Activated CD4-positive, alpha-beta T cell treated with anti-CD3 and anti-CD28 coated beads, Interleukin-2, amount 10 ng/mL, durations not matched to agents 7 days and 5 days (primary cell): Measurements from ENCODE around the gene FTMT. TPM values are rescaled to one million over a fixed set of nuclear protein-coding genes. Genes with fewer than 3 reads are reported as not detected.
"Not testable (repeated sequence)": the region's sequence is repeated elsewhere in the genome, so short reads cannot be mapped to it uniquely, and the experiment has no call there.

Experiments used
- CTCF ChIA-PET: fragments of 350-600 bp; sonication (Branson Sonifier 250); formaldehyde crosslinking; loops from one replicate; lab custom pipeline; 2021; ENCODE audit warnings: antibody characterized with exemption; lab: Charles Lee
- POLR2A ChIA-PET: fragments of 350-600 bp; sonication (Branson Sonifier 250); formaldehyde crosslinking; loops from one replicate; lab custom pipeline; 2021; ENCODE audit warnings: antibody characterized with exemption; lab: Charles Lee
- DNase-seq: peaks from one replicate; pipeline ENCODE4 v3.0.0-alpha.2; 2020
- H3K27ac Mint-ChIP-seq: one replicate; pipeline ENCODE4 v1.8.0; 2021; ENCODE audit warnings: mild to moderate bottlenecking, moderate library complexity, mixed read lengths
- H3K27me3 Mint-ChIP-seq: one replicate; pipeline ENCODE4 v1.8.0; 2021; ENCODE audit warnings: mixed read lengths
- H3K36me3 Mint-ChIP-seq: one replicate; pipeline ENCODE4 v1.8.0; 2021; ENCODE audit warnings: low read depth, mixed read lengths
- H3K4me1 Mint-ChIP-seq: one replicate; pipeline ENCODE4 v1.8.0; 2021; ENCODE audit warnings: mixed read lengths
- H3K4me3 Mint-ChIP-seq: one replicate; pipeline ENCODE4 v1.8.0; 2021; ENCODE audit warnings: mild to moderate bottlenecking, moderate library complexity, mixed read lengths
- H3K9me3 Mint-ChIP-seq: one replicate; pipeline ENCODE4 v1.8.0; 2021; ENCODE audit warnings: mixed read lengths
- total RNA-seq, 2 experiments: library from RNA; stranded (reverse); gene quantifications; one replicate each; pipeline ENCODE4 v1.2.3, GENCODE V29; 2021

The FTMT gene
- not detected for total RNA-seq

DNA sequence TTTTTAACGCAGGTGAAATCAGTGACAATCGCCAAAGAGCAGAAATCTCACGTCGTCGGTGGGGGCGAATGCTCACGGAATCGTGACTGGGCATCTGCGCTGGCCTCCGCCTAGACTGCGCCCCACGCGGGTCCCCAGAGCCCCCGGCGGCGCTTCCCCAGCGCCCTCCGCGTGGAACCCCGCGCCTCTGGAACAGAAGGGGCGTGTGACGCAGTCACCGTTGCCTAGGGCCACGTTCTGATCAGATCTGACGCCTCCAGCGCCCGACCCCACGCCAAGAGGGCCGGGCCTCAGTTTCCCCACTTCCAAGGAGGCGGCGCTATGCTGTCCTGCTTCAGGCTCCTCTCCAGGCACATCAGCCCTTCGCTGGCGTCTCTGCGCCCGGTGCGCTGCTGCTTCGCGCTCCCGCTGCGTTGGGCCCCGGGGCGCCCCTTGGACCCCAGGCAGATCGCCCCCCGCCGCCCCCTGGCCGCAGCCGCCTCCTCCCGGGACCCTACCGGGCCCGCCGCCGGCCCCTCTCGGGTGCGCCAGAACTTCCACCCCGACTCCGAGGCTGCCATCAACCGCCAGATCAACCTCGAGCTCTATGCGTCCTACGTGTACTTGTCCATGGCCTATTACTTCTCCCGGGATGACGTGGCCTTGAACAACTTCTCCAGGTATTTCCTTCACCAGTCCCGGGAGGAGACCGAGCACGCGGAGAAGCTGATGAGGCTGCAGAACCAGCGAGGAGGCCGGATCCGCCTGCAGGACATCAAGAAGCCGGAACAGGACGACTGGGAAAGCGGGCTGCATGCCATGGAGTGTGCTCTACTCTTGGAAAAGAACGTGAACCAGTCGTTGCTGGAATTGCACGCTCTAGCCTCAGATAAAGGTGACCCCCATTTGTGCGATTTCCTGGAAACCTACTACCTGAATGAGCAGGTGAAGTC, at the start of gene FTMT:
Gene FTMT (plus strand): TSS at position 240 of the 932 bp plus-strand sequence. CDS start 82 bp downstream, at position 322.
- Mint-ChIP-seq H3K9me3 (no peaks in the 10 kb centered on the region), H3K27ac (no peak within 1 kb of the TSS), H3K36me3 (no peaks in the 10 kb centered on the region), H3K4me3 (no peak within 1 kb of the TSS), H3K27me3 (no peaks in the 10 kb centered on the region), H3K4me1 (no peaks in the 10 kb centered on the region)
- ChIA-PET CTCF (no interaction called here), POLR2A (no interaction called here)
- no peak for DNase-seq

DNA sequence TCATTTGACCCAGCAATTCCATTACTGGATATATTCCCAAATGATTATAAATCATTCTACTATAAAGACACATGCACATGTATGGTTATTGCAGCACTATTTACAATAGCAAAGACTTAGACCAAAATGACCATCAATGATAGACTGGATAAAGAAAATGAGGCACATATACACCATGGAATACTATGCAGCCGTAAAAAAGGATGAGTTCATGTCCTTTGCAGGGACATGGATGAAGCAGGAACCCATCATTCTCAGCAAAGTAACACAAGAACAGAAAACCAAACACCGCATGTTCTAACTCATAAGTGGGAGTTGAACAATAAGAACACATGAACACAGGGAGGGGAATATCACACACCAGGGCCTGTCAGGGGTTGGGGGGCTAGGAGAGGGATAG, 46.4 kb upstream of the FTMT start:
- H3K27ac Mint-ChIP-seq, H3K4me3 Mint-ChIP-seq, POLR2A ChIA-PET, DNase-seq, H3K9me3 Mint-ChIP-seq, H3K36me3 Mint-ChIP-seq, H3K27me3 Mint-ChIP-seq, CTCF ChIA-PET, H3K4me1 Mint-ChIP-seq: not testable (repeated sequence)

DNA sequence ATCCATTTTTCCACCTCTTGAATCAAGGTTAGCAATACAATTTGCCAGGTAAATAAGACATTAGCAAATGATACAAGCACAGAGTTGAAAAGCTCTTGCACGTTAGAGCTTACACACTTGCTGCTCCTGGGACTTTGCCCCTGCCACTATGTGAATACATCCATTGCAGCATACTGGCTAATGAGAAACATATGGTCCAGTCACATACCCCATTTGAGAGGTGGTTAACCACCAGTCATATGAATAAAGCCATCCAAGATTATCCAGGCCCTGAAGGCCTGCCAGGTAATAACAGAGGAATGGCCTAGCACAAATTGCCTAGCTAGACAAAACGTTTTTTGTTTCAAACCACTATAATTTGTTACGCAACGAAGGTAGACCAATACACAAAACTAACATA, 45.8 kb upstream of the FTMT start:
- Mint-ChIP-seq H3K4me3 (no peak overlapping the region), H3K27ac (no peak overlapping the region), H3K27me3 (no peaks in the 10 kb centered on the region), H3K9me3 (peaks cover 3% of the 10 kb centered on the region), H3K4me1 (no peaks in the 10 kb centered on the region), H3K36me3 (no peaks in the 10 kb centered on the region)
- DNase-seq = no peak
- POLR2A ChIA-PET = no interaction called here
- CTCF ChIA-PET = no interaction called here

DNA sequence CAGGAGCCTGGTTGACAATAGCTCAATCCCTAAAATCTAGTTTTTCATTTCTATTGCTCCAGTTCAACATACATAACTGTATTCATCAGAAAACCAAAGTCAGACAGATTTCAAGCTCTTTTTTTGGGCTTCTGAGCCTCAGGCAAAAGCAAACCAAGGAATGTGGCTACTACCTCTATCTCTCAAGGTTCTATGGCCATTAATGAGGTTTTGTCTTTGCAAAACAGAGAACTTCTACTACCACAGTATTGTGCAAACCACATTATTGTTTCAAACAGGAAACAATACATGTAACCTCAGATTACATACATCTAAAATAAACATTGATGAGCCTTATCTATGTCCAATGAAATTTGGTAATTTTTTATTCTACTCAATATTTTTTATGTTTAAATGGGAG, 35.5 kb upstream of the FTMT start:
- no peaks in the 10 kb centered on the region for H3K36me3 Mint-ChIP-seq
- H3K27me3 Mint-ChIP-seq = no peaks in the 10 kb centered on the region
- H3K4me3 Mint-ChIP-seq = no peak overlapping the region
- CTCF ChIA-PET = no interaction called here
- POLR2A ChIA-PET = no interaction called here
- H3K4me1 Mint-ChIP-seq = no peaks in the 10 kb centered on the region
- no peaks in the 10 kb centered on the region for H3K9me3 Mint-ChIP-seq
- DNase-seq = no peak
- H3K27ac Mint-ChIP-seq = no peak overlapping the region

DNA sequence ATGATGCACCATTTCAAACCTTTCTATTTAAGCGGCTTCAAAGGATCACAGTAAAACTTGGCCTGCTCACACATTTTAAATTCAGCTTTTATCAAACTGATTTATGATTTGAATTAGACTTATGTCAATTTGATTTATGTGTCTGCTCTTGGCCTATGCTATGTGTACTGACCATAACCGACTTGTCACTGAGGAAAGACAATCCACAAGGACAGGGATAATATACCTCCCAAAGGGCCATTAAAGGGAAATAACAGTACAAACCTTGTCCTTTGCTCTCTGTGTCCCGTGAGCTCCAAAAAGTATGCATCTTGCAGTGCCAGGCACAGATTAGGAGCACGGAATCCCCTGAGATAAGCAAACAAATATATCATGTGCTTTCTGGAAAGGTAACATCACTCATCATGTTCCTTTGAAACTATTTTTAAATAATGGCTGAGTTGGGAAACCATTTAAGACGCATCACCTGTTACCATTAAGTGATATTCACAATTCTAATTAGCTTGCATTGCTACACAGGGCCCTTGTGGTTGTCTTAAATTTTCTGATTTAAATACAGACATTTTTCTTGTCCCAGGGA, 31.9 kb upstream of the FTMT start:
- Mint-ChIP-seq H3K36me3 (no peaks in the 10 kb centered on the region), H3K4me3 (no peak overlapping the region), H3K9me3 (no peaks in the 10 kb centered on the region), H3K4me1 (no peaks in the 10 kb centered on the region), H3K27ac (no peak overlapping the region), H3K27me3 (no peaks in the 10 kb centered on the region)
- DNase-seq = no peak
- ChIA-PET POLR2A (no interaction called here), CTCF (no interaction called here)

DNA sequence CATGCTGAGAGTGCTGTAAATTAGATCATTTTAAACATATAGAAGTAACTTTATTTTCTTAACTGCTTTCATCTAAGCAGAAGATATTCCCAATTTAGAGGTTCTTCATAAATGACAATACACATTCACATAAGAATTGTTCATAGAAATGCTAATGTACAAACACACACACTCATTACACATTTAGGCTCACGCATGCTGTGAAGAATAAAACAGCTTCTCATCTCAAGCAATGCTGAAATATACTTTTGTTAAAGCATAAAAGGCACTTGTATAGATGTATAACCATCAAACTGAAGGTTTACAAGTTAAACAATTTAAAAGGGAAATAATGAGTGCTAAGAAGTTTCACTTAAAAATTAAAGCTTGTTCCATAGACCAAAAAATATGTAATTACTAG, 18.1 kb upstream of the FTMT start:
- peaks cover 2% of the 10 kb centered on the region for H3K9me3 Mint-ChIP-seq
- H3K4me3 Mint-ChIP-seq = no peak overlapping the region
- no peaks in the 10 kb centered on the region for H3K4me1 Mint-ChIP-seq
- no peaks in the 10 kb centered on the region for H3K36me3 Mint-ChIP-seq
- H3K27me3 Mint-ChIP-seq = peaks cover 1% of the 10 kb centered on the region
- ChIA-PET POLR2A (no interaction called here), CTCF (no interaction called here)
- H3K27ac Mint-ChIP-seq = no peak overlapping the region
- no peak for DNase-seq

DNA sequence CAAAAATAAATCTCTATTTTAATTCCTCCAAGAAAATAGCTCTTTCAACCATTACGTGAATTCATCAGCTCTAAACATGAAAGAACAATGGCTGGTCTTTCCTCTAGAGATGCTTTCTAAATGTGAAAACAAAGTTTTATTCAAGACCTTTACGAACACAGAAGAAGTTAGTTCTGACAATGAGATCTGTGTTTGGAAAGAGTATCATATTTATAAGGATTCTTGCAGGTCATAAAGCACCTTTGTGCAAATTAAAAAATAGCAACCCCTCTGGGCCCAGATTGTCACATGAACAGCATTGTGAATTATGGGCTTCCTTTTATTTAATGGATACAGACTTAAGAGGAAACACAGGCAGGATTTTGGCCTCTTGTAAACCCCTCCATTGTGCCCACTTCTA, 17.7 kb upstream of the FTMT start:
- DNase-seq = no peak
- Mint-ChIP-seq H3K9me3 (peaks cover 2% of the 10 kb centered on the region), H3K36me3 (no peaks in the 10 kb centered on the region), H3K4me1 (no peaks in the 10 kb centered on the region), H3K27ac (no peak overlapping the region), H3K27me3 (peaks cover 1% of the 10 kb centered on the region), H3K4me3 (no peak overlapping the region)
- CTCF ChIA-PET = no interaction called here
- POLR2A ChIA-PET = no interaction called here

DNA sequence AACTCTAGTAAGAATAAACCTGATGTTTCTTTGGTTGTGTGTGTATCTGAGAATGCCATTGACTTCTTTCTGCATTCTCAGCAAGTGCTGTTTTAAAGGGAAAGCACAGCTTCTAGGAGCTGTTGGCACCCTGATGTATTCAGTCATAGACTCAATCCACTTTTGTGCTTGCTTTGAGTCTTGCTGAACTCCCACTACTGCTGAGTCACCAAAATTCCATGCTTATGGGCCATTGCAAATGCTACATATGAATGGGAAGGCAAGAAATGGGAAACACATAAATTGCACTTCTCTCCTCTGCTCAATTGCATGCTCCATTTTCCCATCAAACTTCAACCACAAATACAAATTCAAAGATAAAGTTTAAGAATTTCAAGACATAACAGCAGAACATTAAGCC, 9.8 kb upstream of the FTMT start:
- Mint-ChIP-seq H3K36me3 (no peaks in the 10 kb centered on the region), H3K9me3 (no peaks in the 10 kb centered on the region), H3K4me1 (no peaks in the 10 kb centered on the region), H3K4me3 (no peak overlapping the region), H3K27me3 (no peaks in the 10 kb centered on the region), H3K27ac (no peak overlapping the region)
- POLR2A ChIA-PET = no interaction called here
- no peak for DNase-seq
- CTCF ChIA-PET = no interaction called here

DNA sequence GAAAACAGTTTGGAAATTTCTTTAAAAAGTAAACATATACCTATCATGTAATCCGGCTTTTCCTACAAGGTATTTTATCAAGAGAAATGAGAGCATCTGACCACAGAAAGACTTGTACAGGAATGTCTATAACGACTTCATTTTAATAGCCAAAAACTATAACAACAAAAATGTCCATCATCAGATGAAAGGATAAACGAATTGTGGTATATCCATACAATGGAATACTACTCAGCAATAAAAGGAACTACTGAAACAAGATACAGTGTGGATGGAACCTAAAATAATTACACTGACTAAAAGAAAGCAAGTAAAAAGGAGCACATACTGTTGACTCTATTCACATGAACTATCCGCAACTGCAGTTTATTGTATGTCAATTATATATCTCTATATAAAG, 1.4 kb upstream of the FTMT start:
- Mint-ChIP-seq H3K4me3 (no peak overlapping the region), H3K36me3 (no peaks in the 10 kb centered on the region), H3K9me3 (no peaks in the 10 kb centered on the region), H3K27ac (no peak overlapping the region), H3K4me1 (no peaks in the 10 kb centered on the region), H3K27me3 (no peaks in the 10 kb centered on the region)
- CTCF ChIA-PET = no interaction called here
- POLR2A ChIA-PET = no interaction called here
- no peak for DNase-seq

DNA sequence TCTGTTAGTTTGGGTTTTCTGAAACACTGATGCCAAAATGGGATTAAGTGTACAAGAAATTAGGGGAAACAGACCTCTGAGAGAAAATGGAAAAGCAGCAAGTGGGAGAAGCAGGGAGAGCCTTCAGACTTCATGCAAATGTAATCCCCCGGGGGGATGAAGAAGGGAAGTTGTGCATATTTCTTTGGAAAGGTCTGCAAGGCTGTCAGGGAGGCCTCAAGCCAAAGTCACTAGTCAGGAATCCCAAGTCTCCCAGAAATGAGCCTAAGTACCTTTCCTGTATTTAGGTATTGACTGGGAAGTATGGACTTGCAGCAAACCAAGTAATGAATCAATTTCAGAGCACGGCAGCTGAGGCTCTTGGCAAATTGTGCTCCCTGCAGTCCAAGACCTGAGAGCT, 2.2 kb downstream of the FTMT start:
- H3K36me3 Mint-ChIP-seq = no peaks in the 10 kb centered on the region
- ChIA-PET CTCF (no interaction called here), POLR2A (interaction anchor here (0.6 kb wide), 1 partner anchor 165 kb away, joined by 7 read pairs; no protein-coding TSS in a partner anchor)
- H3K27me3 Mint-ChIP-seq = no peaks in the 10 kb centered on the region
- no peak overlapping the region for H3K4me3 Mint-ChIP-seq
- H3K9me3 Mint-ChIP-seq = no peaks in the 10 kb centered on the region
- DNase-seq = no peak
- no peaks in the 10 kb centered on the region for H3K4me1 Mint-ChIP-seq
- no peak overlapping the region for H3K27ac Mint-ChIP-seq

DNA sequence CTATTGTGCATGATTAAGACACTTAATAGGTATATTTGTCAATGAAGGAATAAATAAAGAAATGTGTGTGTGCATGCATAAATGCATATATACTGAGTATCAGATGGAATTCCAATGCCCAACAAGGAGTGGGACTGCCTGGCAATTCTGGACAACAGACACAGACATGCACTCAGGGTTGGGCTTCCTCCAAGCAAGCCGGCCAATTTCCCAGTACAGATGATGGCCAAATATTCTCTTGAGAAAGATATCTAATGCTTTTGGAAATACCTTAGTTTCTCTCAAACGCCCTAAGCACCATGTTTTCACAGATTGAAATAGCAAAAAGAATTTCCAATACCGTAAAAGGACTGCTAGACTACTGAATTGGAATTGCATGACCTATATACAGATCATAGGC, 11.1 kb downstream of the FTMT start:
- DNase-seq = no peak
- Mint-ChIP-seq H3K4me1 (no peaks in the 10 kb centered on the region), H3K9me3 (no peaks in the 10 kb centered on the region), H3K27me3 (peaks cover 2% of the 10 kb centered on the region), H3K4me3 (no peak overlapping the region), H3K27ac (no peak overlapping the region), H3K36me3 (no peaks in the 10 kb centered on the region)
- ChIA-PET POLR2A (no interaction called here), CTCF (no interaction called here)

DNA sequence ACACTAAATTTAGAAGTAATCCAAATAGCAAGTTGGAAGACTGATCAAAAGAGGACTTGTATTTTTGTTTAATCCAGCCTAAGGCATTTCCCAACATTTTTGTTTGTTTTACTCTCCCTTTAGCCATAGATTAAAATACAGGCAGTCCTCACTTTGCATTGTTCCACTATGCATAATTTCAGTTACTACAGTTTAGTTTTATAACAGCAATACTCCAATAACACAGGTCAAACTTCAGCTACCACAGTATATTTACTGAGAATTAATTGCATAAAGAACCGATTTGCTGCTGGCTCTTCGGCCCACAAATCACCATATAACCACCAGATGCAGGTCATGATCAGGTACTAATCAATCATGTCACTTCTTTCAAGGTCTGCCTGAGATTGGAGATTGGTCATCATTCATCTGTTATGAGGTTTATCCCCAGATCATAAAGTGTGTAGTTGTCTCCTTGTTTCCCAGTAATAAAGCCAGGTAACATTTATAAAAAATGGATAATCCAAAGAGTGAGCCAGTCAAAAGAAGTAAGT, 12.1 kb downstream of the FTMT start:
- Mint-ChIP-seq H3K36me3 (no peaks in the 10 kb centered on the region), H3K9me3 (no peaks in the 10 kb centered on the region), H3K27ac (no peak overlapping the region), H3K27me3 (peaks cover 2% of the 10 kb centered on the region), H3K4me1 (no peaks in the 10 kb centered on the region), H3K4me3 (no peak overlapping the region)
- CTCF ChIA-PET = no interaction called here
- DNase-seq = no peak
- POLR2A ChIA-PET = no interaction called here

DNA sequence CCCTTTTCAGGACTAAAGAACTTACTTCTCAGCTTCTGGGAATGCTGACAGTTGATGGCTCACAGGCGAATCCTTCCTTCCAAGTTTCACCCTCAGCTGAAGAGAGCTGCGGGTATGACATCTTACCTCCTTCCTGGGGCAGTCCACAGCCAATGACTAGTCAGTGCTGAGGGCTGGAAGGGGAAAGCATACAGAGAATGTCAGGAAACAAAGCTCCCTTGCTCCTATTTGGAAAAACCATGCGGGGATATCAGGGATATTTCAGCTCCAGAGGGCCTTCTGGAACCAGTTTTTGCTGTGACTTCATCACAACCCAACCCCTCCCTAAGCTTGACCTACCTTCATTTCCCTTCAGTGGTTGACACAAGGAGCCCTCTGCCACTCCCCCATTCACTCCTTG, 15.7 kb downstream of the FTMT start:
- DNase-seq = no peak
- Mint-ChIP-seq H3K27ac (no peak overlapping the region), H3K27me3 (no peaks in the 10 kb centered on the region), H3K9me3 (no peaks in the 10 kb centered on the region), H3K36me3 (no peaks in the 10 kb centered on the region), H3K4me3 (no peak overlapping the region), H3K4me1 (no peaks in the 10 kb centered on the region)
- CTCF ChIA-PET = no interaction called here
- POLR2A ChIA-PET = no interaction called here
